Upper lobe of right lung (tissue), 1 donor: Measurements from ENCODE around the gene SERTAD3. TPM values are rescaled to one million over a fixed set of nuclear protein-coding genes. Genes with fewer than 3 reads are reported as not detected.

Experiments
- ATAC-seq: fragments of 200-7000 bp; cut with Tn5 transposase; one replicate; pipeline ENCODE4 v1.9.1; 2020; ENCODE audit warnings: mild to moderate bottlenecking, moderate library complexity
- DNase-seq: peaks from one replicate; pipeline ENCODE4 v3.0.0-alpha.2; 2020
- H3K27ac ChIP-seq: fragments of 200-600 bp; one replicate; pipeline ENCODE4 v1.8.0; 2022
- H3K27me3 ChIP-seq: fragments of 200-600 bp; one replicate; pipeline ENCODE4 v1.8.0; 2022; ENCODE audit warnings: mild to moderate bottlenecking
- H3K36me3 ChIP-seq: fragments of 200-600 bp; one replicate; pipeline ENCODE4 v1.8.0; 2022
- H3K4me1 ChIP-seq: fragments of 200-600 bp; one replicate; pipeline ENCODE4 v1.8.0; 2022
- H3K4me3 ChIP-seq: fragments of 200-600 bp; one replicate; pipeline ENCODE4 v1.8.0; 2022; ENCODE audit warnings: mild to moderate bottlenecking
- H3K9me3 ChIP-seq: fragments of 200-600 bp; one replicate; pipeline ENCODE4 v1.8.0; 2022
- intact Hi-C: fragments of 100-400 bp; cut with DNase I; formaldehyde crosslinking; loops from one replicate; pipeline ENCODE4 v1.11.0; 2022
- total RNA-seq: library from RNA; stranded (reverse); fragmentation: NEBNext Ultra II Directional; extraction: Animal tissue kit (Norgen Biotek cat#: 25700); gene quantifications from one replicate; pipeline ENCODE4 v1.2.1, GENCODE V29; 2021
- TF ChIP-seq, protein P1 (sequence below): fragments of 200-600 bp; IDR thresholded peaks from one replicate; pipeline ENCODE4 v1.8.0; 2022; ENCODE audit warnings: antibody characterized with exemption
- donor health status: DM: no; HTN: yes; CAD: no; lungs with severe emphysema.

Gene SERTAD3
- total RNA-seq, 1 donor from 2014 or later = 32.6 TPM

DNA sequence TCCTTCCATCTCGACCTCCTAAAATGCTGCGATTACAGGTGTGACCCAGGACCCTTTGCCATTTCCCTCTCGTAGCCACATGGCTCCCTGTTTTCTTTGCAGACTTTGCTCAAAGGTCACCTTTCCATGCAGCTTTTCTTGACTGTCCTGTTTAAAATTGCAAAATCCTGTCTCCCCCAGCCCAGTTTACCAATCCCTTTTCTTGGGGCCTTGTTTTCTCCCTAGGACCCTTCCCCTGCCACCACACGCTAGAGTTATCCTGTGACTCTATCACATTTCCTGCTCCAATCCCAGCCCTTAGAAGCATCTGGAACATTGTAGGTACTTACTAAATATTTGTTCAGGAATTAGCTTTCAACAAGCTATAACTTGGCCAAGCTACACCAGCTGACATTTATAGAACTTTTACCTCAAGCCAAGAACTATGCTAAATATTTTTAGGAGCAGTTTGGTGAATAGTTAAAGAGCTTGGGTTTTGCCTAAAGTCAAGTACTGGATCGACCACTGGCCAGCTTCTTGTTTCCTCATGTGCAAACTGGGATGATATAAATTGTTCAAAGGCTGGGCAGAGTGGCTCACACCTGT lies 9.1 kb upstream of the SERTAD3 start:
- no peak for DNase-seq
- peaks cover 55% of the 10 kb centered on the region for H3K36me3 ChIP-seq
- H3K9me3 ChIP-seq = no peaks in the 10 kb centered on the region
- H3K4me3 ChIP-seq = no peak overlapping the region
- TF ChIP-seq, protein P1, sequence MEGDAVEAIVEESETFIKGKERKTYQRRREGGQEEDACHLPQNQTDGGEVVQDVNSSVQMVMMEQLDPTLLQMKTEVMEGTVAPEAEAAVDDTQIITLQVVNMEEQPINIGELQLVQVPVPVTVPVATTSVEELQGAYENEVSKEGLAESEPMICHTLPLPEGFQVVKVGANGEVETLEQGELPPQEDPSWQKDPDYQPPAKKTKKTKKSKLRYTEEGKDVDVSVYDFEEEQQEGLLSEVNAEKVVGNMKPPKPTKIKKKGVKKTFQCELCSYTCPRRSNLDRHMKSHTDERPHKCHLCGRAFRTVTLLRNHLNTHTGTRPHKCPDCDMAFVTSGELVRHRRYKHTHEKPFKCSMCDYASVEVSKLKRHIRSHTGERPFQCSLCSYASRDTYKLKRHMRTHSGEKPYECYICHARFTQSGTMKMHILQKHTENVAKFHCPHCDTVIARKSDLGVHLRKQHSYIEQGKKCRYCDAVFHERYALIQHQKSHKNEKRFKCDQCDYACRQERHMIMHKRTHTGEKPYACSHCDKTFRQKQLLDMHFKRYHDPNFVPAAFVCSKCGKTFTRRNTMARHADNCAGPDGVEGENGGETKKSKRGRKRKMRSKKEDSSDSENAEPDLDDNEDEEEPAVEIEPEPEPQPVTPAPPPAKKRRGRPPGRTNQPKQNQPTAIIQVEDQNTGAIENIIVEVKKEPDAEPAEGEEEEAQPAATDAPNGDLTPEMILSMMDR = no peak
- intact Hi-C loops = no loop called here
- H3K27me3 ChIP-seq = no peaks in the 10 kb centered on the region
- no peaks in the 10 kb centered on the region for H3K4me1 ChIP-seq
- no peak overlapping the region for H3K27ac ChIP-seq
- no peak for ATAC-seq

DNA sequence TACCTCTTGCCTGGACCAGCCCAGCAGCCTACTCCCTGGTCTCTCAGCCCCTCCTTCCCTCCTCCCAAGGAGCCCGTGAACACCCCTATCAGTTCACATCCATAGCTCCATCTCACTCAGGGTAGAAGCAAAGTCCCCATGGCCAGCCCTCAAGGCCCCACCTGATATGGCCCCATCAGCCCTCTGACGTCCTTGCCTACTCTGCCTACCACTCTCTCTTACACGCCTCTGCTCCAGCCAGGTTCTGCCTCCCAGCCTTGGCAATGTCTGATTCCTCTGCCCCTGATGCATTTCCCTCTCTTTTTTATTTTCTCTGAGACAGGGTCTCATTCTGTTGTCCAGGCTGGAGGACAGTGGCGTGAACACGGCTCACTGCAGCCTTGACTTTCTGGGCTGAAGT lies 7.9 kb upstream of the SERTAD3 start:
- H3K4me1 ChIP-seq = no peaks in the 10 kb centered on the region
- H3K9me3 ChIP-seq = no peaks in the 10 kb centered on the region
- intact Hi-C loops = no loop called here
- no peak for DNase-seq
- no peak for ATAC-seq
- peaks cover 62% of the 10 kb centered on the region for H3K36me3 ChIP-seq
- H3K27ac ChIP-seq = no peak overlapping the region
- H3K27me3 ChIP-seq = no peaks in the 10 kb centered on the region
- TF ChIP-seq, protein P1 = no peak
- H3K4me3 ChIP-seq = no peak overlapping the region

DNA sequence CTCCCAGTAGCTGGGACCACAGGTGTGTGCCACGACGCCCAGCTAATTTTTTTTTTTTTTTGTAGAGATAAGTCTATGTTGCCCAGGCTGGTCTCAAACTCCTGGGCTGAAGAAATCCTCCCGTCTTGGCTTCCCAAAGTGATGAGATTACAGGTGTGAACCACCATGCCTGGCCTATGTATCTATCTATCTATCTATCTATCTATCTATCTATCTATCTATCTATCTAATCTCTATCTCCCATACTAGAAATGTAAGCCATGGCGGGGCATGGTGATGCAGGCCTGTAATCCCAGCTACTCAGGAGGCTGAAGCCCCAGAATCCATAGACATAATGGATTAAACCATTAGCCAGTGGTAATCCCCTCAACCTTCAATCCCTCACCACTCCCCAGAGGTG lies 6.5 kb upstream of the SERTAD3 start:
- no peak for DNase-seq
- ATAC-seq = no peak
- Histone ChIP-seq H3K36me3 (peaks cover 53% of the 10 kb centered on the region), H3K4me1 (no peaks in the 10 kb centered on the region), H3K27ac (no peak overlapping the region), H3K4me3 (no peak overlapping the region), H3K27me3 (no peaks in the 10 kb centered on the region), H3K9me3 (no peaks in the 10 kb centered on the region)
- intact Hi-C loops = no loop called here
- TF ChIP-seq, protein P1 = no peak

DNA sequence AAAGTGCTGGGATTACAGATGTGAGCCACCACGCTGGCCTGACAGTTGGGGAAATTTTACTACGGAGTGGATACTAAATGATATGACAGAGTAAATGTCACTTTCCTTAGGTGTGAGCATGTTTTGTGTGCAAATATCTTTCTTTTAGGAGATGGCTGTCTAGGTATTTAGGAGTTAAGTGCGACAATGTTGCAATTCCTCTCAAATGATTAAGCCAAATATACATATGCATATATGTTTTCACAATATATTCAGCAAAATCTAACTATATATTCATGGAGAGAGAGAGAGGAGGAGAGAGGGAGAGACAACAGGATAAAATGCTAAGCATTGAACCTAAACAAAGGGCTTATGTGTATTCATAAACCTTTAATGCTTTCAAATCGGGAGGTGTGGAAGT lies 5.4 kb upstream of the SERTAD3 start:
- ATAC-seq (no peak), DNase-seq (no peak)
- no peaks in the 10 kb centered on the region for H3K9me3 ChIP-seq
- peaks cover 3% of the 10 kb centered on the region for H3K4me1 ChIP-seq
- intact Hi-C loops = no loop called here
- no peak overlapping the region for H3K4me3 ChIP-seq
- TF ChIP-seq, protein P1 = no peak
- no peak overlapping the region for H3K27ac ChIP-seq
- H3K27me3 ChIP-seq = no peaks in the 10 kb centered on the region
- peaks cover 43% of the 10 kb centered on the region for H3K36me3 ChIP-seq

DNA sequence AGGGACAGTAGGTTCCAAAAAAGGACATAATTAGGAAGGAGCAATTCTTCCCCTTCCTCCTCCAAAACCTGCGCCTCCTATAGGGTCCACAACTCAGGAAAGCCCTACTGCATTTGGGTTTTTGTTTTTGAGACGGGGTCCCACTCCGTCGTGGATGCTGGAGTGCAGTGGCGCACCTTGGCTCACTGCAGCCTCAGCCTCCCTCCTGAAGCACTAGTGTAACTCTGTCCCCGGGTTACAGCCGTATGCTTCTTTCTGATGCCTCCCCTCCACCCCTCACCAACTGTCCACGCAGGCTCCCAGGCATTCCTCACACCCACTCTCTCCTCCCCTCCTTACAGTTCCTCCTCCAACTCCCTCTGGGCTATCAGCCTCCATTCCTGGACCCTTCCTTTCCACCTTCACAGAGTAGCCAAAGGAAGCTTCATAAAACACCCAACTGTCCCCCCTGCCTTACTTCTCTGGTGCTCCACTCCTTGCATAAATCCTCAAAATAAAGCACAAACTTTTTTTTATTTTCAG lies 2.2 kb upstream of the SERTAD3 start:
- Histone ChIP-seq H3K4me1 (peaks cover 17% of the 10 kb centered on the region), H3K27ac (peak overlapping the region; percentile 36), H3K4me3 (no peak overlapping the region), H3K36me3 (peaks cover 45% of the 10 kb centered on the region), H3K27me3 (no peaks in the 10 kb centered on the region), H3K9me3 (no peaks in the 10 kb centered on the region)
- no peak for ATAC-seq
- intact Hi-C loops = no loop called here
- no peak for DNase-seq
- TF ChIP-seq, protein P1 = no peak
